ENCODE measurements around the gene KANSL1.
A peak's percentile ranks its signal among the peaks of the same experiment; 100 is the strongest.

The KANSL1 gene

GRCh38 chr17:46216682-46217081, 23.5 kb upstream of the KANSL1 start:
- H3K27ac ChIP-seq (ENCODE audit: low read depth, low read length) = no peak overlapping the region
- no peak overlapping the region for H3K4me3 ChIP-seq (ENCODE audit: insufficient read depth, low read length, poor library complexity, severe bottlenecking)
- TF ChIP-seq CTCF (IDR thresholded peaks at IDR 0.05; ENCODE audit: insufficient read depth, low read length, poor library complexity, severe bottlenecking) (no peak), EZH2phosphoT487 (conservative IDR thresholded peaks at IDR 0.05; ENCODE audit: low read length) (no peak)
- no peaks in the 10 kb centered on the region for H3K9me3 ChIP-seq (ENCODE audit: insufficient read depth, low read length)
- no peaks in the 10 kb centered on the region for H3K9me2 ChIP-seq (replicated peaks; ENCODE audit: insufficient read depth, low read length)
- no peaks in the 10 kb centered on the region for H3K27me3 ChIP-seq (ENCODE audit: low read length)
- no peak overlapping the region for H3K4me2 ChIP-seq (ENCODE audit: low read depth, low read length, poor library complexity, severe bottlenecking)
- H4K20me1 ChIP-seq (ENCODE audit: low read depth, low read length) = no peaks in the 10 kb centered on the region
- no peak overlapping the region for H3K9ac ChIP-seq (ENCODE audit: low read length)
- no peaks in the 10 kb centered on the region for H3K36me3 ChIP-seq (ENCODE audit: low read length)
- H3K79me2 ChIP-seq (ENCODE audit: insufficient read depth, low read length) = peaks cover 22% of the 10 kb centered on the region
- H2AFZ ChIP-seq (ENCODE audit: low read depth, low read length, severe bottlenecking) = no peak overlapping the region
- H3F3A ChIP-seq (ENCODE audit: insufficient read depth) = no peaks in the 10 kb centered on the region; the same call in 1 of the 2 replicates

GRCh38 chr17:46212634-46213435, 19.6 kb upstream of the KANSL1 start:
- H2AFZ ChIP-seq (ENCODE audit: low read depth, low read length, severe bottlenecking) = no peak overlapping the region
- no peaks in the 10 kb centered on the region for H4K20me1 ChIP-seq (ENCODE audit: low read depth, low read length)

GRCh38 chr17:46208997-46209396, 15.8 kb upstream of the KANSL1 start:
- TF ChIP-seq CTCF (IDR thresholded peaks at IDR 0.05; ENCODE audit: insufficient read depth, low read length, poor library complexity, severe bottlenecking) (no peak), EZH2phosphoT487 (conservative IDR thresholded peaks at IDR 0.05; ENCODE audit: low read length) (no peak)
- Histone ChIP-seq H3K9me3 (ENCODE audit: insufficient read depth, low read length) (no peaks in the 10 kb centered on the region), H3K36me3 (ENCODE audit: low read length) (no peaks in the 10 kb centered on the region), H2AFZ (ENCODE audit: low read depth, low read length, severe bottlenecking) (no peak overlapping the region), H3K4me2 (ENCODE audit: low read depth, low read length, poor library complexity, severe bottlenecking) (no peak overlapping the region), H4K20me1 (ENCODE audit: low read depth, low read length) (no peaks in the 10 kb centered on the region), H3K4me3 (ENCODE audit: insufficient read depth, low read length, poor library complexity, severe bottlenecking) (no peak overlapping the region), H3K79me2 (ENCODE audit: insufficient read depth, low read length) (peaks cover 74% of the 10 kb centered on the region), H3K27me3 (ENCODE audit: low read length) (no peaks in the 10 kb centered on the region), H3K27ac (ENCODE audit: low read depth, low read length) (no peak overlapping the region), H3K9me2 (replicated peaks; ENCODE audit: insufficient read depth, low read length) (no peaks in the 10 kb centered on the region), H3F3A (ENCODE audit: insufficient read depth) (peaks cover 4% of the 10 kb centered on the region; the same call in 1 of the 2 replicates), H3K9ac (ENCODE audit: low read length) (no peak overlapping the region)

More at GRCh38 chr17:46212634-46213435, 19.6 kb upstream of the KANSL1 start:
- Histone ChIP-seq H3K9me3 (ENCODE audit: insufficient read depth, low read length) (no peaks in the 10 kb centered on the region), H3K79me2 (ENCODE audit: insufficient read depth, low read length) (peaks cover 53% of the 10 kb centered on the region), H3K36me3 (ENCODE audit: low read length) (no peaks in the 10 kb centered on the region), H3K27ac (ENCODE audit: low read depth, low read length) (no peak overlapping the region), H3K4me3 (ENCODE audit: insufficient read depth, low read length, poor library complexity, severe bottlenecking) (no peak overlapping the region), H3K9me2 (replicated peaks; ENCODE audit: insufficient read depth, low read length) (no peaks in the 10 kb centered on the region), H3K4me2 (ENCODE audit: low read depth, low read length, poor library complexity, severe bottlenecking) (no peak overlapping the region), H3K27me3 (ENCODE audit: low read length) (no peaks in the 10 kb centered on the region), H3F3A (ENCODE audit: insufficient read depth) (peaks cover 4% of the 10 kb centered on the region; the same call in 1 of the 2 replicates), H3K9ac (ENCODE audit: low read length) (no peak overlapping the region)
- TF ChIP-seq CTCF (IDR thresholded peaks at IDR 0.05; ENCODE audit: insufficient read depth, low read length, poor library complexity, severe bottlenecking) = peak; percentile 83
- no peak for TF ChIP-seq EZH2phosphoT487 (conservative IDR thresholded peaks at IDR 0.05; ENCODE audit: low read length)

Data from SU-DHL-6 (cell line).